GM19351 (cell line): ENCODE measurements around the gene ECEL1.

Source experiments
- ATAC-seq: cut with Tn5 transposase; IDR thresholded peaks from one replicate; pipeline ENCODE4 v1.9.1; 2021; ENCODE audit warnings: mild to moderate bottlenecking, moderate library complexity; ENCODE audit not compliant: unreplicated experiment

The ECEL1 gene

GRCh38 chr2:232502511-232502910, 14.9 kb upstream of the ECEL1 start:
- no peak for ATAC-seq

DNA sequence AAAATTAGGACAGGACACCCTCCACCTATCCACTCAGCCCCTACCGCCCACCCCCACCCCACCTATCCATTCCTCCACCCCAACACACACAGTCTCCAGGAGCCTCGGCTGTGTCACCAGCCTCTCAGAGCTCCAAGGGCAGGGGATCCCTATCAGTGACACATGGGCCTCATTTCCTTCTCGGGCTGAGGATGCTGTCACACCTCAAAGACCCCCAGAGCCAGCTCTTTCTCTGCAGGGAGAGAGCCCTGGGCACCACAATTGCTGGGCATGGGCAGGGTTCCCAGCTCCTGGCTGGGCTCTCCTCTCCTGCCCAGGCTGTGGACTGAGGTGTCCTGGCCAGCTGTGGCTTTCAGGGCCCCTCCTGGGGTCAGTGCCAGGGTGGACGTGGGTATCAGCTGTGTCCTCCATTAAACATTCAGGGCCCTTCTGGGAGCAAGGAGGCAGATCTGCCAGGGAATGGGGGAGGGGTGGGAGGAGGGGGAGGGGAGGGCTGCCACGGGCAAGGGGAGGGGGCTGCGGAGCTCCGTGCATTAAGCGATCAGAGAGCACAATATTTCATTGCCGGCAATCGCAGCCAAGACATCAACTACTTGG, 14.3 kb upstream of the ECEL1 start:
- no peak for ATAC-seq

DNA sequence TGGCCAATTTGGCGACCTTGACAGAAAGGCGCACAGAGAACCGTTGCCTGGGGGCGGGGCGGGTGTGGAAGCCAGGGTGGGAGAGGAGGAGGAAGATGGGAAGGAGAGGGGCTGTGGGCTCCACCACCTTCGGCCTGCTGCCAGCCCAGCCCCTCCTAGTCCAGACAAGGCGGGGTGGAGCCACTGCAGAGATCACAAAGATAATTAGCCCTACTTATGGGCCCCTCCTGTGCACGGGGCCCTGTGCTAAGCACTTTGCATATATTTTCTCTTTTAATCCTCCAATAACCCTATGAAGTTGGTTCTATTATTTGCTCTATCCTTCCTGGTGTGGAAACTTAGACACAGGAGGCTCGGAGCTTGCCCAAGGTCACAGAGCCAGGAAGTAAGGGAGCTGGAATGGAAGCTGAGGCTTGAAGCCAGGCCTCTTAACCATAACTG, 13.7 kb upstream of the ECEL1 start:
- ATAC-seq, result no peak

- no peak for ATAC-seq
These were observed 10.8 kb upstream of the ECEL1 start for GRCh38 chr2:232498452-232498851.

- no peak for ATAC-seq
These were observed 9.7 kb upstream of the ECEL1 start for GRCh38 chr2:232497348-232497747.

DNA sequence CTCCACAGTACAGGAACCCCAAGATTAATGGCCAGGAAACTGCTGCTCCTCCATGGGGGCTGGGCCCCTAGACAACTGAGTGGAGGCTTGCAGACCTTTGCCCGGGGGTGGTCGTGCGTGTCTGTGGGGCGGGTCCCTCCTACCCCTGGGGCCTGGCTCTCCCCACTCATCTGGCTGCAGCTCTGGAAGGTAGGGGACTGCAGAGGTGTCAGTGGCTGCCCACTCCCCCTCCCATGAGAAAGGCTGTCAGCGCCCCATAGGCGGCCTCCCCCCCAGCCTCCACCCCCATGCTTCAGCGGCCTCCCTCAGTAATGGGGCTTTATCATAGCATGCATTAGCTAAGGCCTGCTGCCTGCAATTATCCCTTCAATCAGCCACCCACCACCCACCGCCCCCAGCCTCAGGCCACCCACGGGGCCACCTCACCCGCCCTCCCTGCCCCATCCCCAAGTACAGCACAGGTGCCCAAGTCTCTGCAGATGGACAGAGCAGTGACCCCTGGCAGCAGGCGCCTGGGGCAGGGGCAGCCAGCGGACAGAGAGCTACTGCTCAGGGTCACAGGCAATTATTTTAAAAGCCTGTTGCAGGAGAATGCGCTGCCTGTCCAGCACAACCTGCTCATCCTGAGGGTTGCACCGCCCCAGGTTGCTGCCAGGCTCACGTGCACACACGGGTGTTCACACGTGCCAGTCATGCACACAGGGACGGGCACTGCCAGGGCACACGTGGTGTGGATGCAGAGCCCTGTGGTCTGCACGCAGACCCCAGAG, 9.1 kb upstream of the ECEL1 start:
- no peak for ATAC-seq

- no peak for ATAC-seq
These were observed 7.7 kb upstream of the ECEL1 start for GRCh38 chr2:232495292-232495691.

DNA sequence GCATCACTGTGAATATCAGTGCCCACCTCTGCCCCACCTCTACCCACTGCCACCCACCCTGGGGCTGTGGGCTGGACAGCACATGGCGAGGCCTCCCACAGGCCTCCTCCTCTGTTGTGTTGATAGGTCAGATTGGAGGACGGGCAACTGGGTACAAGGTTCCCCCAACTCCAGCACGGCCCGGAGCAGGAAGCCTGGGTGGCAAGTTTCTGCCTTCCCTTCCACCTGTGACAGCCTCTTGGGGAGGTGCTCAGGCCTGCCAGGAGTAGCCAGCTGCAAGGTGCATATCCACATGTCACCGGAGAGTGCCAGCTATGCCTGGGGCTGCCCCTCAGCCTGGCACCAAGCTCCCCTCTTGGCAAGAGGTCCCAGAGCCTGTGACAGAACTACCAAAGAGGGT, 6.9 kb upstream of the ECEL1 start:
- ATAC-seq, result no peak

GRCh38 chr2:232493701-232494474, 6.3 kb upstream of the ECEL1 start:
- no peak for ATAC-seq

- no peak for ATAC-seq
These were observed 5.5 kb upstream of the ECEL1 start for GRCh38 chr2:232492963-232493700.

DNA sequence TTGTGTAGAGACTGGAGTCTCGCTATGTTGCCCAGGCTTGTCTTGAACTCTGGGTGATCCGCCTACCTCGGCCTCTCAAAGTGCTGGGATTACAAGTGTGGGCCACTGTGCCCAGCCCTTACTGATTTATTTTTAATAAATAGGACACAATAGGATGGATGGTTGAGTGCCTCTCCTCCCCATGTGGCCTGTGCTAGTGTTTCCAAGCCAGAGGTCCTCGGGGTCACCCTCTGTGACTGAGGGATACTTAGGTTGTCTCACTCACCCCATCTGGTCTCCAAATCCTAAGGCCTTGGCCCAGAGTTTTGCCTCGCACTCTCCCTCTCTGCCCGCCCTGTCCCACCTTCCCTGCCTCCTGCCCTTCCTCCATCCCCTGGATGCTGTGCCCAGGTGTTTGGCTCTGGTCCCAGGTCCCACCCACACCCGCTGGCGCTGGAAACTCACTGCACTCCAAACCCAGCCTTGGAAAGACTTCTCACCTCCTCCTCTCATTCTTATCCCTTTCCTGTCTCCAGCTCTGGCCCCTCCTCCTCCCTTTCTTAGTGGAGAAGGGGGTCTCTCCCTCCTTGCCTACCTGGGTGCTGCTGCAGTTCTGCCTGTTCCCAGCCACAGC, 4.7 kb upstream of the ECEL1 start:
- ATAC-seq, result no peak

DNA sequence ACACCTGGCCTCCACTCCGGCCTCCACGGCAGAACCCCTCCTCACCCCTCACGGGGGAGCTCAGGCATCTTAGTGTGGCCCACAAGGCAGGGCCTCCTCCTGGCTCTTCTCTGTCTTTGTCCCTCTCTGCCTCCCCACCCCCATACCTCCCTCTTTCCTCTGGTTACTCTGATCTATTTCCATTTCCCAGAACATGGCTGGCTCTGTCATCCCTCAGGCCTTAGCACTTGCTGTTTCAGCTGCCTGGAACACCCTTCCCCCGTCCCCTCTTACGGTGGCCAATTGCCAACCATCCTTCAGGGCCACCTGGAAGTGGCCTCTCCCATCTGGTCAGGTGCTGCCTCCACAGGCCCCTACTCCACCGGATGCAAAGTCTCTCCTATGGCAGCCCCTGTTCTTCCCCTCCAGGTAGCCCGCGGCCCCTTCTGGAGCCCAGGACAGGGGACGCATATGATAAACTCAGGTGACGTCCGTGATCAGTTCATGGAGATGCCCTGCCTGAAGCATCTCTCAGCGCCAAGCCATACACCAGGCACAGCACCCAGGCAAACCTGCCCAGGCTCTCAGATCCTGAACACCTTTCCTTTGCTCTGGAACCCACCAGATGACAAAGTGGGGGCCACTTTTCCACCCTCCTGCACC, 3.6 kb upstream of the ECEL1 start:
- ATAC-seq, result no peak

- no peak for ATAC-seq
These were observed 2.8 kb upstream of the ECEL1 start for GRCh38 chr2:232490221-232491138.

DNA sequence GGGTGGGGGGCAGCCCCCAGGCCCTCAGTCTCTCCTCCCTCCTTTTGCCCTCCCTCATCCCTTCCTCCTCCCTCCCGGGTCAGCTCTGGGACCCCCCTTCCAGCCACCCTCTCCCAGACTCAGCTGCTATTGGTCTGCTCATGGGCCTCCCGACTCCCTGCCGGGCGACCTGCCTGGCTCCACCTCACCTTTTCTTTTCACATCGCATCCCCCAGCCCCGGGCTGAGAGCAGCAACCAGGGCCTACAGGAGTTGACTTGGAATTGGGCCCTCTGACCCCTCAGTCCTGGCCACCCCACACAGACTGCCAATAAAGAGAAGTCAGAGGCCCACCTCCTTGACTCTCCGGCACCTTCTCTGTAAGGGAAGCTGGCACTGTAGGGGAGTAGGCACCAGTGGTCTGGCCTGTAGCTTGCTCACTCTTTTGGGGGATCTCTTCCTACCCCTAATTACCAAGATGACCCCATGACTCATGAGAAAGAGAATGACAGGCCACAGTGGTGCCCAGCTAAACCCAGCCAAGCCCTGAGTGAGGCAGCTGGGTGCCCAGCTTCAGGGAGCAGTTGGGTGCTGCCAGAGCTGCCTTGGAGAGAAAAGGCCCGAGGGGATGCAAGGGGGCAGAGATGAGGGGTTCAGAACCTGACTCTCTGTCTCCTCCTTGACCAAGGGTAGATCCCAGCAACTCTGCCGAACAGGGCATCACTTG, 2.0 kb upstream of the ECEL1 start:
- no peak for ATAC-seq

DNA sequence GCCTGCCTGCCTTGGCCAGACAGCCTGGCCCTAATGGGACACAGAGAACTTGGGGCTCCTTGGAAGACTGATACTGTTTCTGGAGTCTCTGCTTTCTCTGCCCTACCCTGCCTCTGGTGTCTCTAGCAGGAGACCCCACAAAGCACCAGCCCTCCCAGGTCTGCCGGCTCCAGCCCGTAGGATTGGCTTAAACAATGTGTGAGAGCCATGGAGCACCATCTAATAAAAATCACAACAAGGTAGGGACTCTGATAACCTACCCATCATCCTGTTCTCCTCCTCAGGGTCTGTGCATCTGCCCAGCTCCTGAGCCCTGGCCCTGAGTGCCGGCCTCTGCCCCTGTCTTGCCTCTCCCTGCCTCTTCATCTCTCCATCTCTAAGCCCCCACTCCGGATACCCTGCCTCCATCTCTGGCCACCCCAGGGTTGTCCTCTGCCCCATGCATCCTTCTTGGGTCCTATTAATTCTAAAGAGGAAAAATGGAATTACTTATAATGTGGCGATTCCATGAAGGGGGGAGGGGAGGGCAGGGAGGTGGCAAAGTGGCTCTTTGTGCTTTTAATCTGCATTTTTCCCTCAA, 1.2 kb upstream of the ECEL1 start:
- ATAC-seq, result no peak

GRCh38 chr2:232488097-232488711, 570 bp upstream of the ECEL1 start:
- ATAC-seq, result no peak

GRCh38 chr2:232486558-232487384, 863 bp downstream of the ECEL1 start:
- ATAC-seq, result no peak
